ENCODE results near the gene MTA1. TPM values are rescaled to one million over a fixed set of nuclear protein-coding genes. Genes with fewer than 3 reads are reported as not detected.

The MTA1 gene
- polyA plus RNA-seq, 1 of the 3 experiments (the other 2 are of a cell fraction): 96.3 TPM

DNA sequence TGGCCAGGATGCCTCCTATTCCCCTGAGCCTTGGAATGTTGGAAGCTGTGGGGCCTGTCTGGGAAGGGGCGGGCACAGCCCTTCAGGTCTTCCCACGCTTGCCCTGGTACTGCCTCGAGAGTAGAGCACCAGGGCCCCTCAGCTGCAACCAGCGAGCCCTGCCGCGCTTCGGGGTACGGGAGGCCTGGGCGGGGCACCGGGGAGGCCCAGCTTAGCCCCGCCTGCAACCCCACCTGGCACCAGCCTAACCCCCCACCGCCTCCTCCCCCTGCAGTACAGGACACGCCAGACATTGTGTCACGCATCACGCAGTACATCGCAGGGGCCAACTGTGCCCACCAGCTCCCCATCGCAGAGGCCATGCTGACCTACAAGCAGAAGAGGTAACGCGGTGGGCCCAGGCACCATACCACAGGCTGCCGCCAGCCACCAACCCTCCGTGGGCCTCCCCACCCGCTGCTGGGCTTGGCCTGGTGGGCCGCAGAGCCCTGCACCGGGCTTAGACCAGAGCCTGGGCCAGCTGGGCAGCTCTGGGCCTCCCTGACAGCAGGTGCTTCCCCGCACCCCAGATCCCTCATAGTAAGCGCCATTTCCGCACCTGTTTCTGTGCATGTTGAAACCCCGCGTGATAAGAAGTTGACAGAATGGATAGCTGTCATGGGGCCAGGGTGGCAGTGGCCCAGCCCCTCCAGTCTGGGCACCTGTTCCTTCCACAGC is 34.9 kb upstream of the MTA1 start:
- Histone ChIP-seq H3K9me2 (no peaks in the 10 kb centered on the region), H3F3A (replicated peaks; ENCODE audit: insufficient read depth) (no peaks in the 10 kb centered on the region), H3K27ac (ENCODE audit: low read depth in 2 of 2, low read length in 1 of 2) (no peak overlapping the region), H3K9me3 (no peaks in the 10 kb centered on the region), H3K4me1 (ENCODE audit: control insufficient read depth in 1 of 2, insufficient read depth in 2 of 2, low read depth in 1 of 2, low read length in 1 of 2) (peaks cover 0 to 2% of the 10 kb centered on the region in 2 experiments; a peak in 1 of 4 replicates), H3K79me2 (ENCODE audit: insufficient read depth) (no peaks in the 10 kb centered on the region), H3K36me3 (replicated peaks in 1 of 2; ENCODE audit: control insufficient read depth in 1 of 2, insufficient read depth in 2 of 2, low read length in 1 of 2) (peaks cover 0 to 55% of the 10 kb centered on the region in 2 experiments), H2AFZ (ENCODE audit: low read depth) (no peak overlapping the region), H3K4me3 (ENCODE audit: low read depth in 2 of 2, low read length in 1 of 2) (no peak overlapping the region), H3K9ac (no peak overlapping the region), H3K27me3 (ENCODE audit: insufficient read depth) (no peaks in the 10 kb centered on the region), H3K4me2 (no peak overlapping the region), H4K20me1 (ENCODE audit: insufficient read depth) (no peaks in the 10 kb centered on the region)
- no peak for DNase-seq
- CTCF ChIA-PET: interaction anchor here (1.0 to 3.4 kb wide), 4 partner anchors 13 to 105 kb away, joined by 3 to 15 read pairs (median 6); partner anchors contain the start of gene TEX22
- 97% methylated on average over 25 of the region's 29 CpGs for WGBS (ENCODE audit: low lambda C conversion rate)
- POLR2A ChIA-PET: no interaction called here
- TF ChIP-seq, protein P1, sequence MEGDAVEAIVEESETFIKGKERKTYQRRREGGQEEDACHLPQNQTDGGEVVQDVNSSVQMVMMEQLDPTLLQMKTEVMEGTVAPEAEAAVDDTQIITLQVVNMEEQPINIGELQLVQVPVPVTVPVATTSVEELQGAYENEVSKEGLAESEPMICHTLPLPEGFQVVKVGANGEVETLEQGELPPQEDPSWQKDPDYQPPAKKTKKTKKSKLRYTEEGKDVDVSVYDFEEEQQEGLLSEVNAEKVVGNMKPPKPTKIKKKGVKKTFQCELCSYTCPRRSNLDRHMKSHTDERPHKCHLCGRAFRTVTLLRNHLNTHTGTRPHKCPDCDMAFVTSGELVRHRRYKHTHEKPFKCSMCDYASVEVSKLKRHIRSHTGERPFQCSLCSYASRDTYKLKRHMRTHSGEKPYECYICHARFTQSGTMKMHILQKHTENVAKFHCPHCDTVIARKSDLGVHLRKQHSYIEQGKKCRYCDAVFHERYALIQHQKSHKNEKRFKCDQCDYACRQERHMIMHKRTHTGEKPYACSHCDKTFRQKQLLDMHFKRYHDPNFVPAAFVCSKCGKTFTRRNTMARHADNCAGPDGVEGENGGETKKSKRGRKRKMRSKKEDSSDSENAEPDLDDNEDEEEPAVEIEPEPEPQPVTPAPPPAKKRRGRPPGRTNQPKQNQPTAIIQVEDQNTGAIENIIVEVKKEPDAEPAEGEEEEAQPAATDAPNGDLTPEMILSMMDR (IDR thresholded peaks at IDR 0.05): no peak
- TF ChIP-seq POLR2AphosphoS5 (IDR thresholded peaks at IDR 0.05; ENCODE audit: low read depth, low read length) (no peak), FOXM1 (IDR thresholded peaks at IDR 0.05; ENCODE audit: low read depth) (no peak), SMC3 (IDR thresholded peaks at IDR 0.05; ENCODE audit: low read depth, low read length) (no peak), GABPA (IDR thresholded peaks at IDR 0.05; ENCODE audit: low read depth) (no peak), EP300 (IDR thresholded peaks at IDR 0.05; ENCODE audit: borderline replicate concordance in 1 of 2, low read depth in 1 of 2, low read length in 1 of 2) (no peak), TEAD4 (IDR thresholded peaks at IDR 0.05; ENCODE audit: borderline replicate concordance, insufficient read depth) (no peak), RXRA (IDR thresholded peaks at IDR 0.05; ENCODE audit: borderline replicate concordance, low read depth) (no peak), NFIC (IDR thresholded peaks at IDR 0.05; ENCODE audit: borderline replicate concordance) (no peak), RAD21 (IDR thresholded peaks at IDR 0.05; ENCODE audit: low read length) (no peak), TCF12 (IDR thresholded peaks at IDR 0.05) (no peak), YY1 (IDR thresholded peaks at IDR 0.05; ENCODE audit: low read depth) (no peak), ELF1 (IDR thresholded peaks at IDR 0.05) (no peak), RCOR1 (IDR thresholded peaks at IDR 0.05; ENCODE audit: low read length) (no peak)
- TF ChIP-seq, protein P2, sequence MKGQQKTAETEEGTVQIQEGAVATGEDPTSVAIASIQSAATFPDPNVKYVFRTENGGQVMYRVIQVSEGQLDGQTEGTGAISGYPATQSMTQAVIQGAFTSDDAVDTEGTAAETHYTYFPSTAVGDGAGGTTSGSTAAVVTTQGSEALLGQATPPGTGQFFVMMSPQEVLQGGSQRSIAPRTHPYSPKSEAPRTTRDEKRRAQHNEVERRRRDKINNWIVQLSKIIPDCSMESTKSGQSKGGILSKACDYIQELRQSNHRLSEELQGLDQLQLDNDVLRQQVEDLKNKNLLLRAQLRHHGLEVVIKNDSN (IDR thresholded peaks at IDR 0.05; ENCODE audit: borderline replicate concordance, low read depth): no peak
- TF ChIP-seq, protein P3, sequence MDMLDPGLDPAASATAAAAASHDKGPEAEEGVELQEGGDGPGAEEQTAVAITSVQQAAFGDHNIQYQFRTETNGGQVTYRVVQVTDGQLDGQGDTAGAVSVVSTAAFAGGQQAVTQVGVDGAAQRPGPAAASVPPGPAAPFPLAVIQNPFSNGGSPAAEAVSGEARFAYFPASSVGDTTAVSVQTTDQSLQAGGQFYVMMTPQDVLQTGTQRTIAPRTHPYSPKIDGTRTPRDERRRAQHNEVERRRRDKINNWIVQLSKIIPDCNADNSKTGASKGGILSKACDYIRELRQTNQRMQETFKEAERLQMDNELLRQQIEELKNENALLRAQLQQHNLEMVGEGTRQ (IDR thresholded peaks at IDR 0.05; ENCODE audit: borderline replicate concordance, low read depth, low read length): no peak
- TF ChIP-seq, protein P4, sequence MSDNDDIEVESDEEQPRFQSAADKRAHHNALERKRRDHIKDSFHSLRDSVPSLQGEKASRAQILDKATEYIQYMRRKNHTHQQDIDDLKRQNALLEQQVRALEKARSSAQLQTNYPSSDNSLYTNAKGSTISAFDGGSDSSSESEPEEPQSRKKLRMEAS (IDR thresholded peaks at IDR 0.05; ENCODE audit: low read depth): no peak
- TF ChIP-seq, protein P5, sequence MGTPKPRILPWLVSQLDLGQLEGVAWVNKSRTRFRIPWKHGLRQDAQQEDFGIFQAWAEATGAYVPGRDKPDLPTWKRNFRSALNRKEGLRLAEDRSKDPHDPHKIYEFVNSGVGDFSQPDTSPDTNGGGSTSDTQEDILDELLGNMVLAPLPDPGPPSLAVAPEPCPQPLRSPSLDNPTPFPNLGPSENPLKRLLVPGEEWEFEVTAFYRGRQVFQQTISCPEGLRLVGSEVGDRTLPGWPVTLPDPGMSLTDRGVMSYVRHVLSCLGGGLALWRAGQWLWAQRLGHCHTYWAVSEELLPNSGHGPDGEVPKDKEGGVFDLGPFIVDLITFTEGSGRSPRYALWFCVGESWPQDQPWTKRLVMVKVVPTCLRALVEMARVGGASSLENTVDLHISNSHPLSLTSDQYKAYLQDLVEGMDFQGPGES (IDR thresholded peaks at IDR 0.05; ENCODE audit: low read depth, low read length): no peak
- TF ChIP-seq, protein P6, sequence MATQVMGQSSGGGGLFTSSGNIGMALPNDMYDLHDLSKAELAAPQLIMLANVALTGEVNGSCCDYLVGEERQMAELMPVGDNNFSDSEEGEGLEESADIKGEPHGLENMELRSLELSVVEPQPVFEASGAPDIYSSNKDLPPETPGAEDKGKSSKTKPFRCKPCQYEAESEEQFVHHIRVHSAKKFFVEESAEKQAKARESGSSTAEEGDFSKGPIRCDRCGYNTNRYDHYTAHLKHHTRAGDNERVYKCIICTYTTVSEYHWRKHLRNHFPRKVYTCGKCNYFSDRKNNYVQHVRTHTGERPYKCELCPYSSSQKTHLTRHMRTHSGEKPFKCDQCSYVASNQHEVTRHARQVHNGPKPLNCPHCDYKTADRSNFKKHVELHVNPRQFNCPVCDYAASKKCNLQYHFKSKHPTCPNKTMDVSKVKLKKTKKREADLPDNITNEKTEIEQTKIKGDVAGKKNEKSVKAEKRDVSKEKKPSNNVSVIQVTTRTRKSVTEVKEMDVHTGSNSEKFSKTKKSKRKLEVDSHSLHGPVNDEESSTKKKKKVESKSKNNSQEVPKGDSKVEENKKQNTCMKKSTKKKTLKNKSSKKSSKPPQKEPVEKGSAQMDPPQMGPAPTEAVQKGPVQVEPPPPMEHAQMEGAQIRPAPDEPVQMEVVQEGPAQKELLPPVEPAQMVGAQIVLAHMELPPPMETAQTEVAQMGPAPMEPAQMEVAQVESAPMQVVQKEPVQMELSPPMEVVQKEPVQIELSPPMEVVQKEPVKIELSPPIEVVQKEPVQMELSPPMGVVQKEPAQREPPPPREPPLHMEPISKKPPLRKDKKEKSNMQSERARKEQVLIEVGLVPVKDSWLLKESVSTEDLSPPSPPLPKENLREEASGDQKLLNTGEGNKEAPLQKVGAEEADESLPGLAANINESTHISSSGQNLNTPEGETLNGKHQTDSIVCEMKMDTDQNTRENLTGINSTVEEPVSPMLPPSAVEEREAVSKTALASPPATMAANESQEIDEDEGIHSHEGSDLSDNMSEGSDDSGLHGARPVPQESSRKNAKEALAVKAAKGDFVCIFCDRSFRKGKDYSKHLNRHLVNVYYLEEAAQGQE (IDR thresholded peaks at IDR 0.05; ENCODE audit: low read depth, low read length): no peak
